Kidney (tissue), 14 donors: ENCODE data around the gene C14orf132. TPM values are rescaled to one million over a fixed set of nuclear protein-coding genes. Genes with fewer than 3 reads are reported as not detected.

Source experiments
- DNase-seq, 5 donors: peaks; one replicate each; pipeline ENCODE4 v3.0.0-alpha.2; 2013 to 2020
- FAIRE-seq: peaks from 2 replicates; lab custom pipeline; 2012; peaks lifted over from hg19 to GRCh38; lab: Jason Lieb, UNC
- H3K27ac ChIP-seq, 2 donors: one replicate each; pipeline ENCODE4 v1.7.0; 2013; ENCODE audit warnings: low read depth in 2 of 2, low read length in 2 of 2, inconsistent platforms in 1 of 2
- H3K27me3 ChIP-seq: one replicate; pipeline ENCODE4 v1.7.1; 2013; ENCODE audit warnings: low read length, inconsistent platforms; ENCODE audit not compliant: control insufficient read depth, insufficient read depth
- H3K36me3 ChIP-seq, 3 donors: one replicate each; pipeline versions ENCODE4 v1.7.0 to v1.7.1; 2013; ENCODE audit warnings: low read length in 3 of 3, control low read depth in 1 of 3, inconsistent platforms in 1 of 3; ENCODE audit not compliant: insufficient read depth in 3 of 3, control insufficient read depth in 2 of 3
- H3K4me1 ChIP-seq, 3 donors: one replicate each; pipeline versions ENCODE4 v1.7.0 to v1.7.1; 2013; ENCODE audit warnings: low read length in 3 of 3, inconsistent platforms in 1 of 3, low read depth in 1 of 3; ENCODE audit not compliant: control insufficient read depth in 2 of 3, insufficient read depth in 2 of 3
- H3K4me3 ChIP-seq, 3 donors: one replicate each; pipeline versions ENCODE4 v1.7.0 to v1.8.1; 2013; ENCODE audit warnings: low read length in 3 of 3, control low read depth in 1 of 3, inconsistent platforms in 1 of 3
- H3K9ac ChIP-seq, 3 donors: one replicate each; pipeline versions ENCODE4 v1.7.0 to v1.7.1; 2013; ENCODE audit warnings: low read length in 3 of 3, control low read depth in 1 of 3, inconsistent platforms in 1 of 3
- H3K9me3 ChIP-seq, 3 donors: one replicate each; pipeline versions ENCODE4 v1.7.0 to v1.7.1; 2013; ENCODE audit warnings: low read length in 3 of 3, control low read depth in 1 of 3, inconsistent platforms in 1 of 3; ENCODE audit not compliant: control insufficient read depth in 2 of 3, insufficient read depth in 1 of 3
- intact Hi-C: fragments of 100-400 bp; cut with DNase I; formaldehyde crosslinking; loops from one replicate; pipeline ENCODE4 v1.11.1; 2022
- polyA plus RNA-seq: library from polyadenylated mRNA; stranded (reverse); fragments of 350-450 nt; fragmentation: Illumina TruSeq; extraction: RNeasy Lipid Tissue Mini Kit (QIAGEN cat#74804); gene quantifications from one replicate; pipeline ENCODE4 v1.2.3, GENCODE V29; 2014; ENCODE audit warnings: low read depth, low replicate concordance; ENCODE audit not compliant: insufficient read depth
- total RNA-seq: library from RNA; stranded (reverse); fragmentation: NEBNext Ultra II Directional; extraction: Animal tissue kit (Norgen Biotek cat#: 25700); gene quantifications from one replicate; pipeline ENCODE4 v1.2.1, GENCODE V29; 2021
- TF ChIP-seq, protein P1 (sequence below): IDR thresholded peaks from 3 replicates; pipeline ENCODE4 v1.5.1; 2012; ENCODE audit warnings: mild to moderate bottlenecking, moderate library complexity, borderline replicate concordance; ENCODE audit not compliant: insufficient read depth; ENCODE audit errors: extremely low read depth
- donor health status: control.
- donor health status: control.
- donor health status: control.
- donor health status: control.
- donor health status: control.
- donor health status: DM: yes; HTN: yes; CAD: no.
- donor health status: Normal renal cell carcinoma (clear cell type).

C14orf132 gene
- total and polyA plus RNA-seq, 2 donors from 2014 or later: 6.0 to 17.5 TPM

DNA sequence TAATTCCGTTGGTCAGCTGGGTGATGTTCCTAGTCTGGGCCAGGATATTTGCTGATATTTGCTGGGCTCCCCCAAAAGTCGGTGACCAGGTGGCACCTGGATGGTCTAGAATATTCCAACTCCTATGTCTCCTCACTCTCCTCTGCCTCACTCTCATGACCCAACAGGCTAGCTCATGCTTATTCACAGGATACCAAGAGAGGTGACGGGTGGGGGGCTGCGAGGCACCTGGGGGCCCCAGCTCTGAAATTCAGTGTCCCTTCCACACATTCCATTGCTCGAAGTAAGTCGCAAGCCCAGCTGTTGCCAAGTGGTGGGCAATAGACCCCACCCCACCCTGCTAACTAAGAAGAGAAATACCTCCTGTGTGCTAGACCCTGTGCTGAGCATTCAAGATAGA lies 67.7 kb downstream of the C14orf132 start:
- Histone ChIP-seq H3K4me1 (peaks cover 0 to 9% (median 0%) of the 10 kb centered on the region in 3 donors), H3K27ac (no peak overlapping the region), H3K27me3 (no peaks in the 10 kb centered on the region), H3K4me3 (no peak overlapping the region), H3K9ac (no peak overlapping the region), H3K36me3 (no peaks in the 10 kb centered on the region), H3K9me3 (no peaks in the 10 kb centered on the region)
- FAIRE-seq: no peak
- intact Hi-C loops: no loop called here
- DNase-seq: peak in 1 of 5 donors; percentile 30
- TF ChIP-seq, protein P1, sequence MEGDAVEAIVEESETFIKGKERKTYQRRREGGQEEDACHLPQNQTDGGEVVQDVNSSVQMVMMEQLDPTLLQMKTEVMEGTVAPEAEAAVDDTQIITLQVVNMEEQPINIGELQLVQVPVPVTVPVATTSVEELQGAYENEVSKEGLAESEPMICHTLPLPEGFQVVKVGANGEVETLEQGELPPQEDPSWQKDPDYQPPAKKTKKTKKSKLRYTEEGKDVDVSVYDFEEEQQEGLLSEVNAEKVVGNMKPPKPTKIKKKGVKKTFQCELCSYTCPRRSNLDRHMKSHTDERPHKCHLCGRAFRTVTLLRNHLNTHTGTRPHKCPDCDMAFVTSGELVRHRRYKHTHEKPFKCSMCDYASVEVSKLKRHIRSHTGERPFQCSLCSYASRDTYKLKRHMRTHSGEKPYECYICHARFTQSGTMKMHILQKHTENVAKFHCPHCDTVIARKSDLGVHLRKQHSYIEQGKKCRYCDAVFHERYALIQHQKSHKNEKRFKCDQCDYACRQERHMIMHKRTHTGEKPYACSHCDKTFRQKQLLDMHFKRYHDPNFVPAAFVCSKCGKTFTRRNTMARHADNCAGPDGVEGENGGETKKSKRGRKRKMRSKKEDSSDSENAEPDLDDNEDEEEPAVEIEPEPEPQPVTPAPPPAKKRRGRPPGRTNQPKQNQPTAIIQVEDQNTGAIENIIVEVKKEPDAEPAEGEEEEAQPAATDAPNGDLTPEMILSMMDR: no peak

GRCh38 chr14:96108061-96108795 lies 69.1 kb downstream of the C14orf132 start:
- DNase-seq: peak in 1 of 5 donors; percentile 60
- Histone ChIP-seq H3K9ac (no peak overlapping the region), H3K36me3 (no peaks in the 10 kb centered on the region), H3K9me3 (no peaks in the 10 kb centered on the region), H3K4me3 (no peak overlapping the region), H3K27me3 (no peaks in the 10 kb centered on the region), H3K4me1 (peaks cover 0 to 11% (median 0%) of the 10 kb centered on the region in 3 donors), H3K27ac (no peak overlapping the region)
- intact Hi-C loops: no loop called here
- TF ChIP-seq, protein P1: no peak
- FAIRE-seq: no peak

- peak in 1 of 5 donors; percentile 23 for DNase-seq
- Histone ChIP-seq H3K36me3 (no peaks in the 10 kb centered on the region), H3K27ac (no peak overlapping the region), H3K9me3 (peaks cover 0 to under 1% (median 0%) of the 10 kb centered on the region in 3 donors), H3K4me1 (peaks cover 0 to 11% (median 0%) of the 10 kb centered on the region in 3 donors), H3K27me3 (no peaks in the 10 kb centered on the region), H3K9ac (no peak overlapping the region), H3K4me3 (no peak overlapping the region)
- TF ChIP-seq, protein P1: no peak
- intact Hi-C loops: no loop called here
- no peak for FAIRE-seq
Observed at GRCh38 chr14:96108911-96109310, 69.7 kb downstream of the C14orf132 start.
